K562 (cell line): ENCODE data around the gene KNDC1. TPM values are rescaled to one million over a fixed set of nuclear protein-coding genes. Genes with fewer than 3 reads are reported as not detected.
A peak's percentile ranks its signal among the peaks of the same experiment; 100 is the strongest.

ENCODE experiments used
- ARID4B ChIP-seq: sonication (generic); formaldehyde crosslinking; IDR thresholded peaks from 2 replicates; pipeline ENCODE4 v1.8.0; 2022; ENCODE audit warnings: mild to moderate bottlenecking, missing genetic modification reagents
- ATF2 ChIP-seq: sonication (generic); formaldehyde crosslinking; IDR thresholded peaks from 2 replicates; pipeline ENCODE4 v1.8.1; 2022; ENCODE audit warnings: missing genetic modification reagents
- ELF2 ChIP-seq: fragments of 250-450 bp; sonication (Bioruptor Pico); IDR thresholded peaks from 2 replicates; pipeline ENCODE4 v1.5.0; 2021; ENCODE audit warnings: mild to moderate bottlenecking
- HNRNPK ChIP-seq: fragments of 200-400 bp; formaldehyde crosslinking; IDR thresholded peaks from one replicate; pipeline ENCODE4 v1.6.1; 2018; ENCODE audit warnings: mild to moderate bottlenecking, low read depth, low read length; ENCODE audit not compliant: poor library complexity, severe bottlenecking
- ID3 ChIP-seq, 2 experiments: fragments of 250-450 bp in 1 of 2; fragments of 450-650 bp in 1 of 2; sonication (Bioruptor Pico) in 1 of 2; IDR thresholded peaks; 2 replicates each; pipeline versions ENCODE4 v1.6.1 to v1.8.0; 2016 to 2021; ENCODE audit warnings: mild to moderate bottlenecking in 2 of 2, moderate library complexity in 2 of 2, missing compliant biosample characterization in 1 of 2, missing genetic modification characterization in 1 of 2
- LARP7 ChIP-seq: fragments of 450-650 bp; IDR thresholded peaks from 2 replicates; pipeline ENCODE4 v1.6.1; 2016
- MTA2 ChIP-seq: fragments of 450-650 bp; IDR thresholded peaks from 2 replicates; pipeline ENCODE4 v1.6.1; 2016; ENCODE audit warnings: low read depth
- MTF1 ChIP-seq: fragments of 250-450 bp; sonication (Bioruptor Pico); IDR thresholded peaks from 2 replicates; pipeline ENCODE4 v1.9.0; 2021; ENCODE audit warnings: moderate library complexity, mild to moderate bottlenecking, inconsistent platforms, borderline replicate concordance
- RUNX1 ChIP-seq: sonication (generic); IDR thresholded peaks from 2 replicates; pipeline ENCODE4 v1.6.1; 2016; ENCODE audit warnings: antibody characterized with exemption, low read depth
- YY1 ChIP-seq, 3 experiments: IDR thresholded peaks; 2 replicates each; pipeline ENCODE4 v1.6.1; 2011; ENCODE audit warnings: low read length in 2 of 3, mild to moderate bottlenecking in 2 of 3, moderate library complexity in 2 of 3, borderline replicate concordance in 1 of 3, control low read depth in 1 of 3, low read depth in 1 of 3; ENCODE audit not compliant: insufficient read depth in 3 of 3, insufficient replicate concordance in 2 of 3, control insufficient read depth in 1 of 3, insufficient read length in 1 of 3; ENCODE audit errors: extremely low read depth in 1 of 3
- ZKSCAN8 ChIP-seq: fragments of 200-800 bp; sonication (Bioruptor generic); IDR thresholded peaks from 2 replicates; pipeline ENCODE4 v1.6.1; 2016; ENCODE audit warnings: missing genetic modification characterization, missing compliant biosample characterization
- ZNF146 ChIP-seq: IDR thresholded peaks from one replicate; pipeline ENCODE4 v1.6.1; 2018; ENCODE audit warnings: missing compliant biosample characterization; ENCODE audit not compliant: unreplicated experiment
- ZNF23 ChIP-seq: fragments of 250-450 bp; sonication (Bioruptor Pico); IDR thresholded peaks from 2 replicates; pipeline ENCODE4 v1.4.0; 2020; ENCODE audit warnings: mild to moderate bottlenecking
- ZNF384 ChIP-seq: IDR thresholded peaks from 2 replicates; pipeline ENCODE4 v1.6.1; 2012; ENCODE audit warnings: low read depth, low read length, improper control_type of control experiment
- polyA plus RNA-seq, 8 experiments: library from polyadenylated mRNA; depleted of rRNA in 4 of 8; stranded (reverse) in 5 of 8; unstranded in 3 of 8; fragments of >200 nt; fragmentation: Nextera tagmentation in 2 of 8; fragmentation: Illumina TruSeq in 1 of 8; extraction: Ambion mirVana in 2 of 8; extraction: Trizol in 1 of 8; gene quantifications; 2 replicates each; pipeline versions ENCODE4 v1.2.1 to v1.2.3, GENCODE V29; 2011 to 2014; ENCODE audit warnings: inconsistent platforms in 1 of 8, missing spikeins in 1 of 8
- total RNA-seq, 7 experiments: library from RNA; depleted of rRNA in 6 of 7; stranded (reverse); fragments of >200 nt in 6 of 7; fragmentation: Illumina TruSeq in 2 of 7; extraction: Trizol in 2 of 7; gene quantifications; 2 replicates each; pipeline versions ENCODE4 v1.2.1 to v1.2.3, GENCODE V29; 2011 to 2021; ENCODE audit warnings: low replicate concordance in 1 of 7

Gene KNDC1
- total and polyA plus RNA-seq, 9 of the 15 experiments (the other 6 are each of a cell fraction or from before 2014, with no cell fraction given): 0.07 to 0.26 (median 0.11) TPM; not detected in 6

- TF ChIP-seq YY1 (IDR thresholded peaks at IDR 0.05; ENCODE audit: borderline replicate concordance in 1 of 3, control insufficient read depth in 1 of 3, extremely low read depth in 1 of 3, insufficient read depth in 3 of 3, insufficient read length in 1 of 3, insufficient replicate concordance in 2 of 3, low read depth in 1 of 3, low read length in 2 of 3) (peak in 2 of 3 experiments; percentile 35 to 72), LARP7 (no peak), ARID4B (CRISPR knock-in tag) (peak; percentile 94), RUNX1 (no peak), ATF2 (CRISPR knock-in tag) (no peak), MTA2 (peak; percentile 75), ZNF384 (peak; percentile 77), MTF1 (no peak), ZKSCAN8 (CRISPR knock-in tag) (peak; percentile 69; the same call in 1 of the 2 replicates), ZNF146 (CRISPR knock-in tag) (no peak), HNRNPK (no peak), ID3 (CRISPR knock-in tag; IDR thresholded peaks at IDR 0.05) (no peak), ID3 (tag; IDR thresholded peaks at IDR 0.05) (no peak), ELF2 (CRISPR knock-in tag) (no peak), ZNF23 (CRISPR knock-in tag) (no peak)
These were observed 16.9 kb upstream of the KNDC1 start (continued) for GRCh38 chr10:133143200-133143533.
